Transverse colon (tissue), 4 donors: ENCODE results near the gene ASCL5. TPM values are rescaled to one million over a fixed set of nuclear protein-coding genes. Genes with fewer than 3 reads are reported as not detected.

Source experiments
- DNase-seq: peaks from one replicate; pipeline ENCODE4 v3.0.0-alpha.2; 2019
- H3K27ac ChIP-seq, 4 donors: fragments of 200-600 bp; sonication (generic); 2 replicates each; pipeline ENCODE4 v1.5.1; 2016 to 2018; ENCODE audit warnings: inconsistent platforms in 4 of 4
- H3K27me3 ChIP-seq: fragments of 200-600 bp; sonication (generic); 2 replicates; pipeline ENCODE4 v1.5.1; 2017; ENCODE audit warnings: inconsistent platforms
- H3K36me3 ChIP-seq, 4 donors: fragments of 200-600 bp; sonication (generic); 2 replicates each; pipeline ENCODE4 v1.5.1; 2017 to 2019; ENCODE audit warnings: inconsistent platforms in 4 of 4
- H3K4me1 ChIP-seq, 4 donors: fragments of 200-600 bp; sonication (generic); 2 replicates each; pipeline ENCODE4 v1.5.1; 2017 to 2020; ENCODE audit warnings: inconsistent platforms in 4 of 4
- H3K4me3 ChIP-seq, 4 donors: fragments of 200-600 bp; sonication (generic); 1 replicate in 1 of 4; 2 replicates in 3 of 4; pipeline versions ENCODE4 v1.5.1 to v1.6.1; 2017 to 2019; ENCODE audit warnings: inconsistent platforms in 4 of 4
- H3K9me3 ChIP-seq, 2 donors: fragments of 200-600 bp; sonication (generic); 2 replicates each; pipeline ENCODE4 v1.5.1; 2017 to 2019; ENCODE audit warnings: inconsistent platforms in 2 of 2
- CTCF ChIP-seq, 5 experiments: fragments of 200-600 bp in 3 of 5; fragments of 450-650 bp in 2 of 5; sonication (generic) in 3 of 5; IDR thresholded peaks; 1 replicate in 2 of 5; 2 replicates in 3 of 5; pipeline ENCODE4 v1.5.1; 2016 to 2017; ENCODE audit warnings: antibody characterized with exemption in 5 of 5, inconsistent platforms in 3 of 5, mild to moderate bottlenecking in 2 of 5, moderate library complexity in 1 of 5
- EP300 ChIP-seq: sonication (generic); formaldehyde crosslinking; IDR thresholded peaks from one replicate; pipeline ENCODE4 v1.6.1; 2017; ENCODE audit warnings: antibody characterized with exemption, low read depth
- POLR2A ChIP-seq: fragments of 450-650 bp; IDR thresholded peaks from one replicate; pipeline ENCODE4 v1.6.1; 2016; ENCODE audit warnings: antibody characterized with exemption, mild to moderate bottlenecking, moderate library complexity
- POLR2AphosphoS5 ChIP-seq, 3 donors: sonication (generic); formaldehyde crosslinking; IDR thresholded peaks; one replicate each; pipeline ENCODE4 v1.6.1; 2016; ENCODE audit warnings: antibody characterized with exemption in 3 of 3
- WGBS, 2 donors: methylation state at CpG; one replicate each; pipeline ENCODE4 v1.1.5; 2018; ENCODE audit warnings: low coverage in 1 of 2; 5-methylcytosine and 5-hydroxymethylcytosine counted together
- in situ Hi-C, 4 donors: fragments of 200-750 bp; cut with MboI; loops; one replicate each; pipeline versions ENCODE4 v1.15.0 to v1.15.1; 2017; ENCODE audit warnings: low sequenced_read_pairs in 3 of 4, low pct_ligation_motif_present in 1 of 4, low pct_unique_long_range_greater_than_20kb in 1 of 4
- intact Hi-C: fragments of 100-400 bp; cut with DNase I; formaldehyde crosslinking; loops from one replicate; pipeline ENCODE4 v1.15.1; 2023; ENCODE audit warnings: low total_unique reads
- total RNA-seq, 4 donors: library from RNA; depleted of rRNA; stranded (reverse); fragments of >200 nt; gene quantifications; one replicate each; pipeline ENCODE4 v1.1.0, GENCODE V29; 2016

Gene ASCL5
- total RNA-seq, 4 donors from 2014 or later, result not detected

GRCh38 chr1:201128962-201129361, 2.0 kb upstream of the ASCL5 start:
- Histone ChIP-seq H3K4me1 (peaks cover 0 to 2% (median 0%) of the 10 kb centered on the region in 4 donors), H3K36me3 (no peaks in the 10 kb centered on the region), H3K27ac (no peak overlapping the region), H3K4me3 (no peak overlapping the region), H3K27me3 (no peaks in the 10 kb centered on the region), H3K9me3 (no peaks in the 10 kb centered on the region)
- intact Hi-C loops, result no loop called here
- WGBS, 2 donors, result 96 to 98% methylated on average over 3 to 13 of the region's 13 CpGs
- TF ChIP-seq POLR2A (no peak), CTCF (IDR thresholded peaks at IDR 0.05) (no peak), EP300 (no peak), POLR2AphosphoS5 (IDR thresholded peaks at IDR 0.05) (no peak)
- no peak for DNase-seq
- in situ Hi-C loops, result no loop called here

GRCh38 chr1:201128476-201128875, 1.5 kb upstream of the ASCL5 start:
- in situ Hi-C loops, result no loop called here
- peaks cover 0 to 2% (median 0%) of the 10 kb centered on the region in 4 donors for H3K4me1 ChIP-seq
- no peaks in the 10 kb centered on the region for H3K9me3 ChIP-seq
- TF ChIP-seq EP300 (no peak), CTCF (IDR thresholded peaks at IDR 0.05) (no peak), POLR2AphosphoS5 (IDR thresholded peaks at IDR 0.05) (no peak), POLR2A (no peak)
- intact Hi-C loops, result no loop called here
- DNase-seq, result no peak
- H3K27ac ChIP-seq, result no peak overlapping the region
- no peaks in the 10 kb centered on the region for H3K36me3 ChIP-seq
- no peaks in the 10 kb centered on the region for H3K27me3 ChIP-seq
- 82 to 88% methylated on average over 9 of the region's 9 CpGs for WGBS, 2 donors
- no peak overlapping the region for H3K4me3 ChIP-seq

GRCh38 chr1:201127755-201128455, 921 bp upstream of the ASCL5 start:
- H3K9me3 ChIP-seq, result no peaks in the 10 kb centered on the region
- H3K27me3 ChIP-seq, result peaks cover under 1% of the 10 kb centered on the region
- H3K4me1 ChIP-seq, result peaks cover 0 to 2% (median 0%) of the 10 kb centered on the region in 4 donors
- no peak for TF ChIP-seq CTCF (IDR thresholded peaks at IDR 0.05)
- TF ChIP-seq EP300, result no peak
- TF ChIP-seq POLR2AphosphoS5 (IDR thresholded peaks at IDR 0.05), result no peak
- no peak for TF ChIP-seq POLR2A
- WGBS, 2 donors, result 89% methylated on average over 15 of the region's 17 CpGs; no CpG with 5 or more reads in 1 of the 2 donors
- no peaks in the 10 kb centered on the region for H3K36me3 ChIP-seq
- no peak overlapping the region for H3K27ac ChIP-seq
- in situ Hi-C loops (no loop called here), intact Hi-C loops (no loop called here)
- no peak overlapping the region for H3K4me3 ChIP-seq
- DNase-seq, result no peak

- in situ Hi-C loops, result no loop called here
These were observed 537 bp downstream of the ASCL5 start for GRCh38 chr1:201126463-201126831.

More at GRCh38 chr1:201126463-201126831, 537 bp downstream of the ASCL5 start:
- no peaks in the 10 kb centered on the region for H3K36me3 ChIP-seq
- no peak for DNase-seq
- H3K4me1 ChIP-seq, result peaks cover 0 to 2% (median 0%) of the 10 kb centered on the region in 4 donors
- 36% methylated on average over 3 of the region's 3 CpGs; no CpG with 5 or more reads in 1 of the 2 donors for WGBS, 2 donors
- H3K27me3 ChIP-seq, result peaks cover 15% of the 10 kb centered on the region
- H3K9me3 ChIP-seq, result no peaks in the 10 kb centered on the region
- TF ChIP-seq POLR2A (no peak), POLR2AphosphoS5 (IDR thresholded peaks at IDR 0.05) (no peak), CTCF (IDR thresholded peaks at IDR 0.05) (no peak), EP300 (no peak)
- intact Hi-C loops, result no loop called here
- H3K27ac ChIP-seq, result no peak overlapping the region
- H3K4me3 ChIP-seq, result no peak overlapping the region
